A673 (cell line): Measurements from ENCODE around the gene ZC2HC1B. TPM values are rescaled to one million over a fixed set of nuclear protein-coding genes. Genes with fewer than 3 reads are reported as not detected.

Source experiments
- BruUV-seq: library from RNA; stranded (reverse); fragments of 400-500 nt; replicated peaks from 2 replicates; lab custom pipeline; 2021; lab: Mats Ljungman, UMichigan
- CTCF ChIA-PET: fragments of 300-600 bp; sonication (Branson Sonifier 250); formaldehyde crosslinking; loops from one replicate; lab custom pipeline; 2022; ENCODE audit warnings: antibody characterized with exemption; lab: Charles Lee
- POLR2A ChIA-PET: fragments of 300-600 bp; sonication (Branson Sonifier 250); formaldehyde crosslinking; loops from one replicate; lab custom pipeline; 2022; ENCODE audit warnings: antibody characterized with exemption; ENCODE audit not compliant: low non-redundant PET; lab: Charles Lee
- DNase-seq: peaks from one replicate; pipeline ENCODE4 v3.0.0-alpha.2; 2015; ENCODE audit warnings: low spot score
- H3K27ac ChIP-seq: fragments of 200-600 bp; sonication (generic); 2 replicates; pipeline ENCODE4 v1.5.1; 2016; ENCODE audit warnings: mixed run types, low read depth, mild to moderate bottlenecking, mixed read lengths, antibody characterized with exemption, low read length; ENCODE audit not compliant: poor library complexity, severe bottlenecking
- H3K27me3 ChIP-seq: fragments of 200-600 bp; sonication (generic); replicated peaks from 2 replicates; pipeline ENCODE4 v1.6.1; 2017; ENCODE audit warnings: mixed run types, low read depth, mild to moderate bottlenecking, mixed read lengths, antibody characterized with exemption, low read length; ENCODE audit not compliant: insufficient read depth, poor library complexity
- H3K36me3 ChIP-seq: fragments of 200-600 bp; sonication (generic); 2 replicates; pipeline ENCODE4 v1.6.1; 2016; ENCODE audit warnings: mixed run types, mild to moderate bottlenecking, mixed read lengths, antibody characterized with exemption, low read length; ENCODE audit not compliant: insufficient read depth, poor library complexity, severe bottlenecking
- H3K4me1 ChIP-seq: fragments of 200-600 bp; sonication (generic); 2 replicates; pipeline ENCODE4 v1.6.1; 2017; ENCODE audit warnings: mixed run types, mild to moderate bottlenecking, mixed read lengths, antibody characterized with exemption, low read length; ENCODE audit not compliant: insufficient read depth, poor library complexity, severe bottlenecking
- H3K4me3 ChIP-seq: fragments of 200-600 bp; sonication (generic); 2 replicates; pipeline ENCODE4 v1.5.1; 2016; ENCODE audit warnings: low read depth, mixed run types, mild to moderate bottlenecking, mixed read lengths, low read length; ENCODE audit not compliant: poor library complexity, severe bottlenecking
- H3K9me3 ChIP-seq: fragments of 200-600 bp; sonication (generic); 2 replicates; pipeline ENCODE4 v1.6.1; 2016; ENCODE audit warnings: mixed run types, low read depth, mild to moderate bottlenecking, mixed read lengths, antibody characterized with exemption, low read length; ENCODE audit not compliant: poor library complexity, severe bottlenecking
- EZH2 ChIP-seq: fragments of 200-600 bp; sonication (generic); IDR thresholded peaks from 2 replicates; pipeline ENCODE4 v1.6.1; 2017; ENCODE audit warnings: borderline replicate concordance, low read depth, mild to moderate bottlenecking, mixed read lengths, antibody characterized with exemption, low read length; ENCODE audit not compliant: poor library complexity, severe bottlenecking
- intact Hi-C: fragments of 100-400 bp; cut with micrococcal nuclease; formaldehyde crosslinking; loops from one replicate; pipeline ENCODE4 v1.10.0; 2022; ENCODE audit not compliant: unreplicated experiment
- total RNA-seq: library from RNA; stranded (reverse); gene quantifications from 2 replicates; pipeline ENCODE4 v1.2.3, GENCODE V29; 2021
- TF ChIP-seq, protein P1 (sequence below): fragments of 300-800, 200-600 bp; sonication (generic); conservative IDR thresholded peaks from 2 replicates; pipeline ENCODE4 v1.5.1; 2017; ENCODE audit warnings: low read depth, mild to moderate bottlenecking, antibody characterized with exemption, low read length, moderate library complexity, mixed read lengths

The ZC2HC1B gene
- total RNA-seq, 1 experiment from 2014 or later: not detected

DNA sequence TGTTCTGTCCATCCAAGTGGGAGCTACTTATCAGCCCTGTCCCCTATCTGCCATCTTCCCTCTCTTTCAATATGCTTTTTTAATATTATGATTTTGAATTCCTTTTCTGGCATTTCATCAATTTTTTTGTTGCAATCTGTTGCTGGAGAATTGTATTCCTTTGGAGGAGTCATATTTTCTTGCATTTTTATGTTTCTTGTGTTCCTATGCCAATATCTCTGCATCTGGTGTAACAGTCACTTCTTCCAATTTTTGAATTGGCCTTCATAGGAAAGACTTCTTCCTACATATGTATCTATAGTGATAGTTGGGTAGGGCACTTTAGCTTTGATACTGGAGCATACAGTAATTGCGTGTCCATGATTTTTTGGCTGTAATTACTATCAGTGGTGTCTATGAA is 70.1 kb downstream of the ZC2HC1B start:
- Histone ChIP-seq H3K4me3 (no peak overlapping the region), H3K9me3 (no peaks in the 10 kb centered on the region), H3K36me3 (no peaks in the 10 kb centered on the region), H3K27me3 (no peaks in the 10 kb centered on the region), H3K4me1 (no peaks in the 10 kb centered on the region), H3K27ac (no peak overlapping the region)
- POLR2A ChIA-PET: no interaction called here
- TF ChIP-seq EZH2: no peak
- TF ChIP-seq, protein P1, sequence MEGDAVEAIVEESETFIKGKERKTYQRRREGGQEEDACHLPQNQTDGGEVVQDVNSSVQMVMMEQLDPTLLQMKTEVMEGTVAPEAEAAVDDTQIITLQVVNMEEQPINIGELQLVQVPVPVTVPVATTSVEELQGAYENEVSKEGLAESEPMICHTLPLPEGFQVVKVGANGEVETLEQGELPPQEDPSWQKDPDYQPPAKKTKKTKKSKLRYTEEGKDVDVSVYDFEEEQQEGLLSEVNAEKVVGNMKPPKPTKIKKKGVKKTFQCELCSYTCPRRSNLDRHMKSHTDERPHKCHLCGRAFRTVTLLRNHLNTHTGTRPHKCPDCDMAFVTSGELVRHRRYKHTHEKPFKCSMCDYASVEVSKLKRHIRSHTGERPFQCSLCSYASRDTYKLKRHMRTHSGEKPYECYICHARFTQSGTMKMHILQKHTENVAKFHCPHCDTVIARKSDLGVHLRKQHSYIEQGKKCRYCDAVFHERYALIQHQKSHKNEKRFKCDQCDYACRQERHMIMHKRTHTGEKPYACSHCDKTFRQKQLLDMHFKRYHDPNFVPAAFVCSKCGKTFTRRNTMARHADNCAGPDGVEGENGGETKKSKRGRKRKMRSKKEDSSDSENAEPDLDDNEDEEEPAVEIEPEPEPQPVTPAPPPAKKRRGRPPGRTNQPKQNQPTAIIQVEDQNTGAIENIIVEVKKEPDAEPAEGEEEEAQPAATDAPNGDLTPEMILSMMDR: no peak
- intact Hi-C loops: no loop called here
- DNase-seq: no peak
- no TSS peak for BruUV-seq
- CTCF ChIA-PET: no interaction called here

DNA sequence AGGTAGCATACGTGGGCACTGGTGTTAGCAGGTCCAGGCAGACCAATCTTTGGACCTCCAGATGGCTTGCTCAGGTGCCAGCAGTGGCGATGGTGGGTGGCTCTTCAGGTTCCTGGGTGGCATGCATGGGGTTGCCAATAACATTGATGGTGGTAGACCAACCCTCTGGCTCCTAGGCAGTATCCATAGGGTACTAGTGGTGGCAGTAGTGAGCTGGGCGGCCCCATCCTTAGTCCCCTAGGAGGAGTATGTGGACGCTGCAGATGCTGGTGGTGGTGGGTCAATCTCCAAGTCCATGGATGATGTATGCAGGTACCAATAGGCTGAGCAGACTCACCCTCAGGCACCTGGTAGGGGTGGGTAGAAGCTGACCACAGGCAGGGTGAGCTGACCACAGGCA is 70.6 kb downstream of the ZC2HC1B start:
- Histone ChIP-seq H3K4me3 (no peak overlapping the region), H3K9me3 (no peaks in the 10 kb centered on the region), H3K27ac (no peak overlapping the region), H3K27me3 (no peaks in the 10 kb centered on the region), H3K4me1 (no peaks in the 10 kb centered on the region), H3K36me3 (no peaks in the 10 kb centered on the region)
- intact Hi-C loops: no loop called here
- no TSS peak for BruUV-seq
- POLR2A ChIA-PET: no interaction called here
- CTCF ChIA-PET: no interaction called here
- TF ChIP-seq, protein P1: no peak
- no peak for TF ChIP-seq EZH2
- no peak for DNase-seq

DNA sequence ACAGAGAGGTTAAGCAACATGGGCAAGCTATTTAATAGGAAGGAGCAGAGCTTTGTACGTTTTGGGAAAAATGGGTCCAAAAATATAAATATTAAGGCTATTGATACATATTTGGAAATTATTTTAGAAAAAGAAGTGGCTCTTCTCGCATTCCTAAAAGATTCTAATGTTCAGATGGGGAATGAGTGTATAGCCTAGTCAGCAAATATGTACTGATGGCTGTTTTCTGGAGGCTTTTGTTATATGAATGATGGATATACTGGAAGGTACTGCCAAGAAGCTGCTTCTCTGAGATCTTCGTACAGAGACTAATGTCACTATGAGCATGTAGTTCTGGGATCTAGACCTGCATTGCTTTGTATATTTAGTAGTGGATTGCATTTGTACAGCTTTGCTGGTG is 72.1 kb downstream of the ZC2HC1B start:
- POLR2A ChIA-PET: no interaction called here
- H3K27me3 ChIP-seq: no peaks in the 10 kb centered on the region
- TF ChIP-seq EZH2: no peak
- TF ChIP-seq, protein P1: no peak
- no peak for DNase-seq
- no peak overlapping the region for H3K4me3 ChIP-seq
- H3K9me3 ChIP-seq: no peaks in the 10 kb centered on the region
- CTCF ChIA-PET: no interaction called here
- H3K4me1 ChIP-seq: no peaks in the 10 kb centered on the region
- no peak overlapping the region for H3K27ac ChIP-seq
- BruUV-seq: no TSS peak
- no peaks in the 10 kb centered on the region for H3K36me3 ChIP-seq
- intact Hi-C loops: no loop called here
